ACC112 (cell line): Measurements from ENCODE around the gene IL12B.

Source experiments
- H2AFZ ChIP-seq: fragments of 200-600 bp; sonication (generic); one replicate; pipeline ENCODE4 v1.6.0; 2017; ENCODE audit warnings: antibody characterized with exemption, low read length; ENCODE audit not compliant: unreplicated experiment
- H3K27ac ChIP-seq: fragments of 200-600 bp; sonication (generic); 2 replicates; pipeline ENCODE4 v1.5.1; 2014; ENCODE audit warnings: low read depth, mild to moderate bottlenecking, antibody characterized with exemption, low read length, moderate library complexity
- H3K27me3 ChIP-seq: fragments of 200-600 bp; sonication (generic); 2 replicates; pipeline ENCODE4 v1.6.1; 2014; ENCODE audit warnings: mild to moderate bottlenecking, antibody characterized with exemption, low read length, moderate library complexity, mixed read lengths; ENCODE audit not compliant: insufficient read depth
- H3K36me3 ChIP-seq: fragments of 200-600 bp; sonication (generic); 2 replicates; pipeline ENCODE4 v1.6.1; 2016; ENCODE audit warnings: mild to moderate bottlenecking, antibody characterized with exemption, low read length, moderate library complexity, mixed read lengths; ENCODE audit not compliant: insufficient read depth
- H3K4me1 ChIP-seq: fragments of 200-600 bp; sonication (generic); one replicate; pipeline ENCODE4 v1.6.1; 2016; ENCODE audit warnings: low read length, mixed read lengths; ENCODE audit not compliant: insufficient read depth, unreplicated experiment, control insufficient read depth
- H3K4me3 ChIP-seq: fragments of 200-600 bp; sonication (generic); 2 replicates; pipeline ENCODE4 v1.5.1; 2014; ENCODE audit warnings: mild to moderate bottlenecking, low read depth, low read length
- H3K79me2 ChIP-seq: fragments of 200-600 bp; sonication (generic); one replicate; pipeline ENCODE4 v1.6.0; 2016; ENCODE audit warnings: low read length; ENCODE audit not compliant: control insufficient read depth, unreplicated experiment, insufficient read depth

Gene IL12B

GRCh38 chr5:159333545-159333925 lies 3.2 kb upstream of the IL12B start:
- H3K4me1 ChIP-seq = peaks cover 29% of the 10 kb centered on the region
- H3K27ac ChIP-seq = no peak overlapping the region
- H3K27me3 ChIP-seq = no peaks in the 10 kb centered on the region
- H3K36me3 ChIP-seq = no peaks in the 10 kb centered on the region
- H2AFZ ChIP-seq = no peak overlapping the region
- H3K4me3 ChIP-seq = no peak overlapping the region
- no peaks in the 10 kb centered on the region for H3K79me2 ChIP-seq

GRCh38 chr5:159332800-159333544 lies 2.7 kb upstream of the IL12B start:
- Histone ChIP-seq H3K27ac (no peak overlapping the region), H3K4me1 (peaks cover 26% of the 10 kb centered on the region), H3K79me2 (no peaks in the 10 kb centered on the region), H3K4me3 (no peak overlapping the region), H3K36me3 (no peaks in the 10 kb centered on the region), H3K27me3 (no peaks in the 10 kb centered on the region), H2AFZ (no peak overlapping the region)

- H3K27me3 ChIP-seq = no peaks in the 10 kb centered on the region
- no peaks in the 10 kb centered on the region for H3K79me2 ChIP-seq
- no peak overlapping the region for H2AFZ ChIP-seq
- H3K4me1 ChIP-seq = peaks cover 13% of the 10 kb centered on the region
- H3K27ac ChIP-seq = no peak overlapping the region
- no peaks in the 10 kb centered on the region for H3K36me3 ChIP-seq
- peak overlapping the region; percentile 73 for H3K4me3 ChIP-seq
Observed at GRCh38 chr5:159331093-159331973, 1.0 kb upstream of the IL12B start.

GRCh38 chr5:159324986-159325385 lies 5.3 kb downstream of the IL12B start:
- Histone ChIP-seq H3K4me3 (no peak overlapping the region), H3K36me3 (no peaks in the 10 kb centered on the region), H2AFZ (no peak overlapping the region), H3K79me2 (no peaks in the 10 kb centered on the region), H3K4me1 (peaks cover 2% of the 10 kb centered on the region), H3K27me3 (no peaks in the 10 kb centered on the region; the same call in 1 of the 2 replicates), H3K27ac (no peak overlapping the region)

GRCh38 chr5:159324102-159324755 lies 6.1 kb downstream of the IL12B start:
- Histone ChIP-seq H3K27ac (no peak overlapping the region), H3K27me3 (no peaks in the 10 kb centered on the region; the same call in 1 of the 2 replicates), H3K79me2 (no peaks in the 10 kb centered on the region), H2AFZ (no peak overlapping the region), H3K4me1 (no peaks in the 10 kb centered on the region), H3K4me3 (no peak overlapping the region), H3K36me3 (no peaks in the 10 kb centered on the region)

- Histone ChIP-seq H3K4me1 (no peaks in the 10 kb centered on the region), H3K79me2 (no peaks in the 10 kb centered on the region), H2AFZ (no peak overlapping the region), H3K4me3 (no peak overlapping the region), H3K27ac (no peak overlapping the region), H3K27me3 (no peaks in the 10 kb centered on the region; the same call in 1 of the 2 replicates), H3K36me3 (no peaks in the 10 kb centered on the region)
Observed at GRCh38 chr5:159322180-159322579, 8.1 kb downstream of the IL12B start.

- H3K27ac ChIP-seq = no peak overlapping the region
- no peaks in the 10 kb centered on the region for H3K36me3 ChIP-seq
- no peak overlapping the region for H2AFZ ChIP-seq
- no peak overlapping the region for H3K4me3 ChIP-seq
- H3K4me1 ChIP-seq = no peaks in the 10 kb centered on the region
- H3K27me3 ChIP-seq = no peaks in the 10 kb centered on the region; the same call in 1 of the 2 replicates
- no peaks in the 10 kb centered on the region for H3K79me2 ChIP-seq
Observed at GRCh38 chr5:159319832-159320231, 10.5 kb downstream of the IL12B start.

- Histone ChIP-seq H3K27me3 (no peaks in the 10 kb centered on the region; the same call in 1 of the 2 replicates), H3K36me3 (no peaks in the 10 kb centered on the region), H2AFZ (no peak overlapping the region), H3K4me3 (no peak overlapping the region), H3K79me2 (no peaks in the 10 kb centered on the region), H3K27ac (no peak overlapping the region), H3K4me1 (no peaks in the 10 kb centered on the region)
Observed at GRCh38 chr5:159319363-159319762, 10.9 kb downstream of the IL12B start.

GRCh38 chr5:159318448-159318847 lies 11.8 kb downstream of the IL12B start:
- H3K27me3 ChIP-seq = no peaks in the 10 kb centered on the region; the same call in 1 of the 2 replicates

GRCh38 chr5:159317849-159318248 lies 12.4 kb downstream of the IL12B start:
- no peaks in the 10 kb centered on the region for H3K79me2 ChIP-seq
- H3K27me3 ChIP-seq = no peaks in the 10 kb centered on the region; the same call in 1 of the 2 replicates
- H2AFZ ChIP-seq = no peak overlapping the region
- no peak overlapping the region for H3K4me3 ChIP-seq
- no peak overlapping the region for H3K27ac ChIP-seq
- no peaks in the 10 kb centered on the region for H3K36me3 ChIP-seq
- H3K4me1 ChIP-seq = no peaks in the 10 kb centered on the region

More at GRCh38 chr5:159318448-159318847, 11.8 kb downstream of the IL12B start:
- no peak overlapping the region for H3K4me3 ChIP-seq
- H3K27ac ChIP-seq = no peak overlapping the region
- H3K36me3 ChIP-seq = no peaks in the 10 kb centered on the region
- no peaks in the 10 kb centered on the region for H3K4me1 ChIP-seq
- no peaks in the 10 kb centered on the region for H3K79me2 ChIP-seq
- H2AFZ ChIP-seq = no peak overlapping the region
